ENCODE measurements around the gene MVB12B.
"Not testable (repeated sequence)": the region's sequence is repeated elsewhere in the genome, so short reads cannot be mapped to it uniquely, and the experiment has no call there.

MVB12B gene

DNA sequence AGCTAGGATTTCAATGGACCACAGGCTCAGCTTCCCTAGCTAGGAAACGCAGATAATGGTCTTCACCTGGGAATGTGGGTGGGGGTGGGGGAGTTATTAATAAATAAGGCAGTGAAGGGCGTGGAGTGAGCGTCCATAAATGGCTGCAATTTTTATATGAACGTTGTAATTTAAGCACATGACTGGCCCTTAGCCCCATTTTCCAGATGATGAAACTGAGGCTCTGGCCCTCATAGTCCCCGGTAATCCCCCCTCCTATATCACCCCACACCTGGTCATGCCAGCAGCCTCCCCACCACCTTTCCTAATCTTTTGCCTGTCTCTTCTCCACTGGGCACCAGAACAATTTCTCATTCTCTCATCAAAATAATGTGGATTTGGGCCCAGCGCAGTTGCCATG, 225.2 kb downstream of the MVB12B start:
- no peak for DNase-seq

GRCh38 chr9:126554292-126554691, 227.7 kb downstream of the MVB12B start:
- DNase-seq = no peak

GRCh38 chr9:126555421-126555820, 228.8 kb downstream of the MVB12B start:
- not testable (repeated sequence) for DNase-seq
